Liver (tissue), 9 donors: Measurements from ENCODE around the gene KCP. TPM values are rescaled to one million over a fixed set of nuclear protein-coding genes. Genes with fewer than 3 reads are reported as not detected.

Experiments used
- DNase-seq: peaks from one replicate; pipeline ENCODE4 v3.0.0-alpha.2; 2017; ENCODE audit warnings: low spot score
- H3K27ac ChIP-seq, 2 donors: one replicate each; pipeline ENCODE4 v1.7.0; 2013; ENCODE audit warnings: inconsistent platforms in 2 of 2, low read length in 2 of 2, control low read depth in 1 of 2, low read depth in 1 of 2, mild to moderate bottlenecking in 1 of 2
- H3K27me3 ChIP-seq, 4 donors: one replicate each; pipeline versions ENCODE4 v1.6.1 to v1.7.0; 2013; ENCODE audit warnings: low read length in 3 of 4, inconsistent platforms in 1 of 4, mild to moderate bottlenecking in 1 of 4, moderate library complexity in 1 of 4; ENCODE audit not compliant: control insufficient read depth in 4 of 4, insufficient read depth in 4 of 4
- H3K36me3 ChIP-seq, 4 donors: one replicate each; pipeline versions ENCODE4 v1.6.1 to v1.7.0; 2013; ENCODE audit warnings: low read length in 3 of 4, mild to moderate bottlenecking in 3 of 4, low read depth in 1 of 4, moderate library complexity in 1 of 4; ENCODE audit not compliant: control insufficient read depth in 4 of 4, insufficient read depth in 3 of 4
- H3K4me1 ChIP-seq, 4 donors: one replicate each; pipeline versions ENCODE4 v1.6.1 to v1.7.0; 2013; ENCODE audit warnings: low read length in 3 of 4, mild to moderate bottlenecking in 3 of 4, moderate library complexity in 1 of 4; ENCODE audit not compliant: control insufficient read depth in 4 of 4, insufficient read depth in 4 of 4
- H3K4me3 ChIP-seq, 3 donors: one replicate each; pipeline versions ENCODE4 v1.6.1 to v1.7.0; 2013; ENCODE audit warnings: low read length in 3 of 3, control low read depth in 1 of 3, low read depth in 1 of 3, mild to moderate bottlenecking in 1 of 3
- H3K9ac ChIP-seq, 2 donors: one replicate each; pipeline ENCODE4 v1.7.0; 2013; ENCODE audit warnings: low read length in 2 of 2, mild to moderate bottlenecking in 2 of 2, moderate library complexity in 2 of 2, control low read depth in 1 of 2, low read depth in 1 of 2
- H3K9me3 ChIP-seq, 4 donors: one replicate each; pipeline versions ENCODE4 v1.6.1 to v1.7.0; 2013; ENCODE audit warnings: low read length in 3 of 4; ENCODE audit not compliant: control insufficient read depth in 4 of 4
- ATF3 ChIP-seq: IDR thresholded peaks from 2 replicates; pipeline ENCODE4 v1.6.1; 2016; ENCODE audit warnings: antibody characterized with exemption
- CTCF ChIP-seq: fragments of 150-350 bp; IDR thresholded peaks from 2 replicates; pipeline ENCODE4 v1.5.1; 2017; ENCODE audit warnings: improper control_type of control experiment, low read depth, low read length; ENCODE audit not compliant: missing input control
- EGR1 ChIP-seq, 2 donors: IDR thresholded peaks; 2 replicates each; pipeline ENCODE4 v1.6.1; 2016 to 2018; ENCODE audit warnings: antibody characterized with exemption in 2 of 2, low read depth in 2 of 2
- FOXA1 ChIP-seq: IDR thresholded peaks from 2 replicates; pipeline ENCODE4 v1.6.1; 2016; ENCODE audit warnings: antibody characterized with exemption
- FOXA2 ChIP-seq: IDR thresholded peaks from 2 replicates; pipeline ENCODE4 v1.6.1; 2016; ENCODE audit warnings: antibody characterized with exemption
- GABPA ChIP-seq, 2 donors: IDR thresholded peaks in 1 of 2; conservative IDR thresholded peaks in 1 of 2; 2 replicates each; pipeline ENCODE4 v1.6.1; 2016; ENCODE audit warnings: antibody characterized with exemption in 2 of 2, mild to moderate bottlenecking in 1 of 2, moderate library complexity in 1 of 2
- HNF4A ChIP-seq, 2 donors: conservative IDR thresholded peaks; 2 replicates each; pipeline ENCODE4 v1.6.1; 2016; ENCODE audit warnings: antibody characterized with exemption in 2 of 2, mild to moderate bottlenecking in 2 of 2
- HNF4G ChIP-seq: IDR thresholded peaks from 2 replicates; pipeline ENCODE4 v1.6.1; 2016; ENCODE audit warnings: antibody characterized with exemption
- JUND ChIP-seq, 2 donors: IDR thresholded peaks; 2 replicates each; pipeline ENCODE4 v1.6.1; 2016; ENCODE audit warnings: antibody characterized with exemption in 2 of 2
- MAX ChIP-seq: IDR thresholded peaks from 2 replicates; pipeline ENCODE4 v1.6.1; 2016; ENCODE audit warnings: antibody characterized with exemption
- NR2F2 ChIP-seq: IDR thresholded peaks from 2 replicates; pipeline ENCODE4 v1.6.1; 2016; ENCODE audit warnings: antibody characterized with exemption
- RAD21 ChIP-seq, 2 donors: IDR thresholded peaks; 2 replicates each; pipeline ENCODE4 v1.6.1; 2016; ENCODE audit warnings: antibody characterized with exemption in 2 of 2, mild to moderate bottlenecking in 2 of 2
- REST ChIP-seq: IDR thresholded peaks from 2 replicates; pipeline ENCODE4 v1.6.1; 2016; ENCODE audit warnings: antibody characterized with exemption, mild to moderate bottlenecking
- RXRA ChIP-seq, 2 donors: IDR thresholded peaks; 2 replicates each; pipeline ENCODE4 v1.6.1; 2017 to 2018; ENCODE audit warnings: antibody characterized with exemption in 2 of 2, mild to moderate bottlenecking in 1 of 2
- SP1 ChIP-seq: IDR thresholded peaks from 2 replicates; pipeline ENCODE4 v1.6.1; 2018; ENCODE audit warnings: antibody characterized with exemption, mild to moderate bottlenecking
- TAF1 ChIP-seq: conservative IDR thresholded peaks from 2 replicates; pipeline ENCODE4 v1.6.1; 2016; ENCODE audit warnings: antibody characterized with exemption, mild to moderate bottlenecking
- YY1 ChIP-seq: IDR thresholded peaks from 2 replicates; pipeline ENCODE4 v1.6.1; 2016; ENCODE audit warnings: antibody characterized with exemption, mild to moderate bottlenecking
- ZBTB33 ChIP-seq: IDR thresholded peaks from 2 replicates; pipeline ENCODE4 v1.6.1; 2016; ENCODE audit warnings: antibody characterized with exemption
- WGBS: extraction: QIAGEN DNeasy Blood & Tissue Kit; methylation state at CpG from one replicate; pipeline ENCODE4 v1.1.7; 2013; 5-methylcytosine and 5-hydroxymethylcytosine counted together
- polyA plus RNA-seq, 2 donors: library from polyadenylated mRNA; stranded (reverse) in 1 of 2; unstranded in 1 of 2; fragments of 200-250 nt in 1 of 2; fragments of >200 nt in 1 of 2; fragmentation: Nextera tagmentation in 1 of 2; extraction: Ambion mirVana in 1 of 2; gene quantifications; one replicate each; pipeline versions ENCODE4 v1.2.1 to v1.2.3, GENCODE V29; 2013 to 2015
- total RNA-seq, 2 donors: library from RNA; depleted of rRNA; stranded (reverse); fragments of >200 nt; gene quantifications; one replicate each; pipeline ENCODE4 v1.2.3, GENCODE V29; 2014
- donor health status: healthy.
- donor health status: healthy.
- donor health status: healthy.
- donor health status: healthy.
- donor health status: healthy.

Gene KCP
- total and polyA plus RNA-seq, 4 donors = 0.02 to 0.08 (median 0.05) TPM; not detected in 1

- no peak for TF ChIP-seq FOXA2
Measured at GRCh38 chr7:128829391-128830166, 80.9 kb downstream of the KCP start (continued).

GRCh38 chr7:128827971-128828711, 82.4 kb downstream of the KCP start:
- Histone ChIP-seq H3K4me1 (peaks cover 3 to 13% (median 7%) of the 10 kb centered on the region in 4 donors), H3K36me3 (no peaks in the 10 kb centered on the region), H3K9me3 (no peaks in the 10 kb centered on the region), H3K4me3 (no peak overlapping the region), H3K27ac (no peak overlapping the region), H3K9ac (no peak overlapping the region), H3K27me3 (peaks cover 0 to 5% (median 0%) of the 10 kb centered on the region in 4 donors)
- no peak for DNase-seq
- TF ChIP-seq SP1 (no peak), REST (no peak), HNF4G (no peak), NR2F2 (no peak), JUND (IDR thresholded peaks at IDR 0.05) (no peak), FOXA2 (no peak), FOXA1 (no peak), RAD21 (IDR thresholded peaks at IDR 0.05) (no peak), YY1 (no peak), ATF3 (no peak), MAX (no peak), RXRA (IDR thresholded peaks at IDR 0.05) (no peak), EGR1 (IDR thresholded peaks at IDR 0.05; ENCODE audit: low read depth in 2 of 2) (no peak), TAF1 (no peak), CTCF (no peak), ZBTB33 (no peak), HNF4A (conservative IDR thresholded peaks at IDR 0.05) (no peak), GABPA (IDR thresholded peaks at IDR 0.05 in 1 of 2, conservative IDR thresholded peaks at IDR 0.05 in 1 of 2) (no peak)
- 80% methylated on average over 10 of the region's 10 CpGs for WGBS
